AG09319 (cell line): ENCODE data around the gene NPW.
A peak's percentile ranks its signal among the peaks of the same experiment; 100 is the strongest.
"Not testable (repeated sequence)": the region's sequence is repeated elsewhere in the genome, so short reads cannot be mapped to it uniquely, and the experiment has no call there.

Experiments used
- DNase-seq: peaks from one replicate; pipeline ENCODE4 v3.0.0-alpha.2; 2010; ENCODE audit warnings: low read depth; ENCODE audit errors: extremely low read depth
- CTCF ChIP-seq: IDR thresholded peaks from 2 replicates; pipeline ENCODE4 v1.5.1; 2011; ENCODE audit warnings: low read depth, mild to moderate bottlenecking, inconsistent platforms, low read length, moderate library complexity

Gene NPW

DNA sequence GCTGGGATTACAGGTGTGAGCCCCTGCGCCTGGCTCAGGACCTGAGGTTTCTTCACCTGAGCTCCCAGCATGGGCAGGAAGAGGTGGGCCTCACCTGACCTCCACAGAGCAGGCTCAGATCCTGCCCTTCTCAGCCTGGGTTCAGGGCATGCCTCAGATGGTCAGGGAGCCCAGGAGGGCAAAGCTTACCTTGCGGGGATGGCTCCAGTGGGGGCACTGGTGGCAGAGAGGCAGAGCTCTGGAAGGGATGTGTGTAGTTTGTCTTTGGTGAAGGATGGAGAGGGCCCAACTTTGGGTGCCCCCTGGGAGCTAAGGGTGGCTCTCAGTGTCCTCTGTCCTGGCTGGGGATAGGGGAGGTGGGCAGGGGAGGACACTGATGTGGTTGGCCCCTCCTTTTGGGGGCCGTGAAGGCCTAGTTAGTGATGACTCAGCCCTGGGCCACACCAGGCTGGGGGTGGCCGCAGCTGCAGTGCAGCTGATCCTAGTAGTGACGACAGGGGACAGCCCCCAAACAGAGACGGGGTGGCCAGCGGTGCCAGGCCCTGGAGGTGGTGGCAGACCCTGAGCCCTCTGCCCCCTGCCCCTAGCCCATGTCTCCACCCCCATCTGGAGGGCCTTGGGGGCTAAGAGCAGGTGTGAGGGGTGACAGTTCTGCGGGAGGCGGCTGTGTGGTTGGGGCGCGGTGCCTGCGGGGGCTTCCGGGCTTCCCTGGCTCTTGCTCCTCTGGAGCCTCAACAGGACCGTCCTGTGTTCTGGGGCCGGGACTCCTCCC is 12.9 kb downstream of the NPW start:
- no peak for DNase-seq
- TF ChIP-seq CTCF = no peak

DNA sequence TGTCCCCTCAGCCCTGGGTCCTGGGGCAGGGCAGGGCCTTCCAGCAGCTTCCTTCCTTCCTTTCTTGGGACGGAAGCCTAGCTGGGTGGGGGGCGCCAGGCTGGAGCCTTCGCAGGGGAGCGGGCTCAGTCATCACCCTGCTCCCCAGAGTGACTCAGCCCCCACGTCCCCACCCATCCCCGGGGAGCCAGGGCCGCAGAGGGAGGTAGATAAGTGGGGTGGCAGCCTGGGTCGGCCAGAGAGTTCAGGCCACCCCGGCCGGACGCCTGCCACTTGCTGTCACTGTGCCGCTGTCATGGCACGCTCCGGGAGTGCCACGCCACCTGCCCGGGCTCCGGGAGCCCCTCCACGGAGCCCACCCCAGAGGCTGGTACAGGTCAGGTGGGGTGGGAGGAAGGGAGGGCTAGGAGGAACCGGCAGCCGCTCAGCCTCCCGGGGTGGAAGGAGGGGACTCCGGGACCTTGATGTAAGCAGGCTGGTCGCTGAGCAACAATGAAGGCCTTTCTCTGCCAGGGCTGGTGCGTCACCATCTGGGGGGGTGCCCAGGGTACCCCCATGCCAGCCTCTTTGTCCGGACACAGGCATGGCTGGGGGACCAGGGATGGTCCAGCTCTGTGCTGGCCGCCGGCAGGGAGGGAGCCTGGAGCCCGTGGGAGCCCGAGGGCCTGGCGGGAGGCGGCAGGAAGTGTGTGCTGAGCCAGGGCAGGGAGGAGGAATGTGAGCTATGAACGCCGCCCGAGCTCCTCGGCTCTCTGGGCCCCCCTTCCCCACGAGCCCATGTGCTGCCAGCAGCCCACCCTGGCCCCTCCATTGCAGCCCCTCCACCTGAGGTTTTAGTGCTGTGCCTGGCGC is 13.7 kb downstream of the NPW start:
- no peak for TF ChIP-seq CTCF
- no peak for DNase-seq

GRCh38 chr16:2033909-2034695 is 14.5 kb downstream of the NPW start:
- DNase-seq = not testable (repeated sequence)

DNA sequence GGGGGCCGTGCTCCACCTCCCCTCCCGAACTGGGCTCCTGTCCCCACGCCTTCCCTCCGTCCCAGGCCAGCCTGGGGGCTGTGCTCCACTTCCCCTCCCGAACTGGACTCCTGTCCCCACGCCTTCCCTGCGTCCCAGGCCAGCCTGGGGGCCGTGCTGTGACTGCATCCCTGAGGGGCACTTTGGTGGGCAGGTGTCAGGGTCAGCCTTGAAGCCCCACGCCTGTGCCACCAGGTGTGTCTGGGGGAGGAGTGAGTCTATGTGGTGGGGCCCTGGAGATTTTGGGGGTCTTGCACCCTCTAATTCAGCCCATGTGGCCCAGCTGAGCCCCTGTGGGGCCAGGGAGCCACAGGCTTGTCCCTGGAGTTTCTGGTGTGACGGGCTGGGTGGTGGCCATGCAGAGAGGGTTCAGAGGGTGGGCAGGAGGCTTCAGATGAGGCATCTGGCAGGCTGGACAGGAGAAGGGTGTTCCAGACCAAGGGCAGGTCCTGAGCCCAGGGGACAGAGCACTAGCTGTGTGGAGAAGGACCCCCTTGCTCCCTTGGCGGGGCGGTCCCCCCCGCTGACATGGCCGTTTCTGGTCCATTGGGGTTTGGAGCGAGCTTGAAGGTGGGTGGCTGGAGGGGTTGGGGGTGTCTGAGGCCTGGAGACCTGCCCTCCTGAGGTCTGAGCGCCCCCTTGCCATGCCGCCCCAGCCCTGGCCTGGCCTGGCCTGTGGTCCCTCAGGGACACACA is 15.3 kb downstream of the NPW start:
- TF ChIP-seq CTCF = no peak
- no peak for DNase-seq

DNA sequence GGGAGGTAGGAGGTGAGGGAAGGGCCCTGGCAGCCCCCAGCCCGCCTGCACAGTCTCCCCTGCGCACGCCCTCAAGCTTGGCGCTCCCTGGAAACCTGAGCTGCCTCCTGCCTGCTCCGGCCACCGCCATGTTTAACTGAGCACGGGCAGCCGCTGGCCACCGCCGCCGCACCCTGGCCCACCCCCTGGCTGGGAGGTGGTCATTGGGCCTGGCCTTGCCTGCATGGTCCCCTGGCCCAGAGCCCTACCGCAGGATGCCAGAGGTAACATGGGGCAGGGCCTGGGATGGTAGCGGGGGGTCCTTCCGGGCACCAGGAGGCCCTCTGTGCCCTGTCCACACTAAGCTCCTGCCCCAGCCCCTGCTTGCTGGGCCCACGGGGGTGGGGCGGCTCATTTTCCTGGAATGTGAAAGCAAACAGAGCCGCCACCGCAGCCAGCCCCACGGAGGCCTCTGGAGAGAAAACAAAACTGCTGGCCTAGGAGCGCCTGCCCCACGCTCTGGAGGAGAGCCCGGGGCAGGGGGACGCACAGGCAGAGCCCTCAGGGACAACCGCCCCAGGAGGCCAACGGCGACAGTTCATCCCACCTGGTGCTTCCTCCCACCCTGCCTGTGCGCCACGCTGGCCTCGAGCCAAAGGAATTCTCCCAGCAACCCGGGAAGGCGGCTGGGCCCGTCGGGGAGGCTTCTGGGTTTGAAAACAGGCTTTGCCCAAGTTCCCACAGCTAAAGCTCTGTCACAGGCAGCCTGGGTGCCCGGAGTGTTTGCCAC is 16.0 kb downstream of the NPW start:
- TF ChIP-seq CTCF = no peak
- peak; percentile 60 for DNase-seq

GRCh38 chr16:2036200-2036966 is 16.8 kb downstream of the NPW start:
- no peak for DNase-seq
- TF ChIP-seq CTCF = no peak
